Thyroid gland (tissue), 4 donors: ENCODE data around the gene TAF6L.

Experiments used
- POLR2A ChIP-seq, 2 donors: fragments of 450-650 bp; IDR thresholded peaks; one replicate each; pipeline ENCODE4 v1.6.1; 2017; ENCODE audit warnings: antibody characterized with exemption in 2 of 2, mild to moderate bottlenecking in 2 of 2, moderate library complexity in 1 of 2
- TF ChIP-seq, protein P1 (sequence below), 6 experiments: fragments of 200-600 bp in 3 of 6; fragments of 450-650 bp in 3 of 6; sonication (generic) in 3 of 6; IDR thresholded peaks; one replicate each; pipeline ENCODE4 v1.5.1; 2016 to 2019; ENCODE audit warnings: antibody characterized with exemption in 6 of 6, mild to moderate bottlenecking in 2 of 6, inconsistent platforms in 1 of 6, moderate library complexity in 1 of 6

DNA sequence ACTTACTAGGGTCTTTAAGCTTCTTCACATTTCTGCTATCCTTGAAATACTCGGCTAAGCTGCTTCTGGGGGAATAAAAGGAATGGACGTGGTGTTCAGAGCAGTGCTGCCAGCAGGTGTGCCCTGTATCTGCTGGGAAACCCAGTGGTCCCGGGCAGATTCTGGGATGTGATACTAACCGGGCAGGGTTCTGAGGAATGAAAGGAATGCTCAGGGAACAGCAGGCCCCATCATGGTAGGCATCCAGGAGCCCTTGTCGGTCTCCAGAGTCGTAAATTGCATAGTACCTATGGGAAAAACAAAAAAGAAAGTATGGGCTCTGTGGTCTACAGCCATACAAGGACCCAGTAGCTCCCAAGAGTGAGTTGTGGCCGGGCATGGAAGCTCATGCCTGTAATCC, 25.1 kb downstream of the TAF6L start:
- TF ChIP-seq, protein P1, sequence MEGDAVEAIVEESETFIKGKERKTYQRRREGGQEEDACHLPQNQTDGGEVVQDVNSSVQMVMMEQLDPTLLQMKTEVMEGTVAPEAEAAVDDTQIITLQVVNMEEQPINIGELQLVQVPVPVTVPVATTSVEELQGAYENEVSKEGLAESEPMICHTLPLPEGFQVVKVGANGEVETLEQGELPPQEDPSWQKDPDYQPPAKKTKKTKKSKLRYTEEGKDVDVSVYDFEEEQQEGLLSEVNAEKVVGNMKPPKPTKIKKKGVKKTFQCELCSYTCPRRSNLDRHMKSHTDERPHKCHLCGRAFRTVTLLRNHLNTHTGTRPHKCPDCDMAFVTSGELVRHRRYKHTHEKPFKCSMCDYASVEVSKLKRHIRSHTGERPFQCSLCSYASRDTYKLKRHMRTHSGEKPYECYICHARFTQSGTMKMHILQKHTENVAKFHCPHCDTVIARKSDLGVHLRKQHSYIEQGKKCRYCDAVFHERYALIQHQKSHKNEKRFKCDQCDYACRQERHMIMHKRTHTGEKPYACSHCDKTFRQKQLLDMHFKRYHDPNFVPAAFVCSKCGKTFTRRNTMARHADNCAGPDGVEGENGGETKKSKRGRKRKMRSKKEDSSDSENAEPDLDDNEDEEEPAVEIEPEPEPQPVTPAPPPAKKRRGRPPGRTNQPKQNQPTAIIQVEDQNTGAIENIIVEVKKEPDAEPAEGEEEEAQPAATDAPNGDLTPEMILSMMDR (IDR thresholded peaks at IDR 0.05): no peak
- no peak for TF ChIP-seq POLR2A (IDR thresholded peaks at IDR 0.05)
